Stimulated activated naive CD4-positive, alpha-beta T cell treated with Interleukin-2 at 50 U/mL for 16 hours (primary cell): ENCODE measurements around the gene CNOT3.
A peak's percentile ranks its signal among the peaks of the same experiment; 100 is the strongest.
"Not testable (repeated sequence)": the region's sequence is repeated elsewhere in the genome, so short reads cannot be mapped to it uniquely, and the experiment has no call there.

Experiments used
- DNase-seq: peaks from one replicate; lab custom pipeline; 2025; lab: John Stamatoyannopoulos, UW

Gene CNOT3

GRCh38 chr19:54191011-54191810 lies 53.6 kb downstream of the CNOT3 start, which contains the start of gene TSEN34:
Gene TSEN34 (plus strand): TSS chr19:54191308. CDS start chr19:54191365, 57 bp downstream.
- DNase-seq: peak; percentile 91

DNA sequence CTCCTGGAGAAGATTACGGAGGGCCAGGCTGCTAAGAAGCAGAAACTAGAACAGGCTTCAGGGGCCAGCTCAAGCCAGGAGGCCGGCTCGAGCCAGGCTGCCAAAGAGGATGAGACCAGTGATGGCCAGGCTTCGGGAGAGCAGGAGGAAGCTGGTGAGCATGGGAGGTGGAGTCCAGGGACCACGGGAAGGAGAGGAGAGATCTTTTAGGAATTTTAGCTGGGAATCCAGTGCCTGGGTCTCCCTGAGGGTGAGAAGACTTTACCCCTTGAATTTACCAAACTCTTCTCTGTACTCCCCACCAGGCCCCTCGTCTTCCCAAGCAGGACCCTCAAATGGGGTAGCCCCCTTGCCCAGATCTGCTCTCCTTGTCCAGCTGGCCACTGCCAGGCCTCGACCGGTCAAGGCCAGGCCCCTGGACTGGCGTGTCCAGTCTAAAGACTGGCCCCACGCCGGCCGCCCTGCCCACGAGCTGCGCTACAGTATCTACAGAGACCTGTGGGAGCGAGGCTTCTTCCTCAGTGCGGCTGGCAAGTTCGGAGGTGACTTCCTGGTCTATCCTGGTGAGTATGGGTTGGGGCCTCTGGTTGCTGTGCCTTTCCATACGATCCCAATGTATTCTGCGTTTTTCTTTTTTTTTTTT lies 54.4 kb downstream of the CNOT3 start:
- DNase-seq: no peak

DNA sequence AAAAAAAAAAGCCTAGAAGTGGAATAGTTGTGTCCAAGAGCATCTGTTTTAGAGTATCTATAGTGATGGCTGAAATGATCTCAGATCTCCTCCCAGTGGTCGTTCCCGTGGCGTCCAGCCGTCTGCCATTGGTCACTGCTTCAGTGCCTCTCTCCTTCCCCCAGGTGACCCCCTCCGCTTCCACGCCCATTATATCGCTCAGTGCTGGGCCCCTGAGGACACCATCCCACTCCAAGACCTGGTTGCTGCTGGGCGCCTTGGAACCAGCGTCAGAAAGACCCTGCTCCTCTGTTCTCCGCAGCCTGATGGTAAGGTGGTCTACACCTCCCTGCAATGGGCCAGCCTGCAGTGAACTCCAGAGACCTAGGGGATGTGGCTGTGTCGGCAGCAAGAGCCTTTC lies 55.4 kb downstream of the CNOT3 start:
- DNase-seq: no peak

GRCh38 chr19:54194463-54194862 lies 56.9 kb downstream of the CNOT3 start:
- not testable (repeated sequence) for DNase-seq

GRCh38 chr19:54196536-54196935 lies 59.0 kb downstream of the CNOT3 start:
- no peak for DNase-seq

- DNase-seq: no peak
Measured at GRCh38 chr19:54197121-54197520, 59.6 kb downstream of the CNOT3 start.

GRCh38 chr19:54199401-54199800 lies 61.8 kb downstream of the CNOT3 start:
- no peak for DNase-seq

GRCh38 chr19:54201172-54201701 lies 63.7 kb downstream of the CNOT3 start:
- DNase-seq: no peak

DNA sequence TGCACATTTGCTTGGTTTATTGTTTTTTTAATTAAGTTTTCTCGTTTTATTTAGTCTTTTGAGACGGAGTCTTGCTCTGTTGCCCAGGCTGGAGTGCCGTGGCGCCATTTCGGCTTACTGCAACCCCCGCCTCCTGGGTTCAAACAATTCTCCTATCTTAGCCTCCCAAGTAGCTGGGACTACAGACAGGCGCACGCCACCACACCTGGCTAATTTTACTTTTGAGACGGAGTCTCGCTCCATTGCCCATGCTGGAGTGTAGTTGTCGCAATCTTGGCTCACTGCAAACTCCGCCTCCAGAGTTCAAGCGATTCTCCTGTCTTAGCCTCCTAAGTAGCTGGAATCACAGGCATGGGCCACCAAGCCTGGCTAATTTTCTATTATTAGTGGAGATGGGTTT lies 64.4 kb downstream of the CNOT3 start:
- no peak for DNase-seq

DNA sequence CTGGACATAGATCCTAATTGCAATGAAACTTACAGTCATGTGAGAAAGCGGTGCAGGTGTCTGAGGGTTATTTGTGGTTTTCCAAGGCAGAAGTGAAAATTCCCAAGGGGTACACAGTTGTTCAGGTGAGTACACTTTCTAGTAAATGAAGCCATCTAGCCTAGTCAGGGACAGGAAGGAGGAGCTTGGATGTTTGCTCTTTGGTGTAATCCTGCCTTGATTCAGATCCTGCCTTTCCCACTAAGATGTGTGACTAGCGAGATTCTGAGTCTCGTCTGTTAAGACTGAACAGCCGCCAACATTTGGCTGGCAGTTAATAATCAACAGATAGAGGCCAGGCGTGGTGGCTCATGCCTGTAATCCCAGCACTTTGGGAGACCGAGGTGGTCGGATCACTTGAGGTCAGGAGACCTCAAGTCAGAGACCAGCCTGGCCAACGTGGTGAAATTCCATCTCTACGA lies 65.6 kb downstream of the CNOT3 start:
- no peak for DNase-seq

- no peak for DNase-seq
Measured at GRCh38 chr19:54204767-54205468, 67.4 kb downstream of the CNOT3 start.
